Epithelial cell of esophagus (primary cell): ENCODE measurements around the gene UMAD1.
A peak's percentile ranks its signal among the peaks of the same experiment; 100 is the strongest.

Experiments used
- DNase-seq: peaks from one replicate; pipeline ENCODE4 v3.0.0; 2010; ENCODE audit warnings: low read depth
- H3K4me3 ChIP-seq: 2 replicates; pipeline ENCODE4 v1.5.1; 2011; ENCODE audit warnings: mild to moderate bottlenecking, low read length, control low read depth
- CTCF ChIP-seq: IDR thresholded peaks from 2 replicates; pipeline ENCODE4 v1.5.1; 2011; ENCODE audit warnings: low read depth, mild to moderate bottlenecking, low read length, control low read depth, inconsistent platforms; ENCODE audit not compliant: insufficient read depth; ENCODE audit errors: missing control alignments

UMAD1 gene

GRCh38 chr7:7695111-7695817 is 54.7 kb downstream of the UMAD1 start:
- no peak overlapping the region for H3K4me3 ChIP-seq
- DNase-seq, result no peak
- TF ChIP-seq CTCF, result no peak

DNA sequence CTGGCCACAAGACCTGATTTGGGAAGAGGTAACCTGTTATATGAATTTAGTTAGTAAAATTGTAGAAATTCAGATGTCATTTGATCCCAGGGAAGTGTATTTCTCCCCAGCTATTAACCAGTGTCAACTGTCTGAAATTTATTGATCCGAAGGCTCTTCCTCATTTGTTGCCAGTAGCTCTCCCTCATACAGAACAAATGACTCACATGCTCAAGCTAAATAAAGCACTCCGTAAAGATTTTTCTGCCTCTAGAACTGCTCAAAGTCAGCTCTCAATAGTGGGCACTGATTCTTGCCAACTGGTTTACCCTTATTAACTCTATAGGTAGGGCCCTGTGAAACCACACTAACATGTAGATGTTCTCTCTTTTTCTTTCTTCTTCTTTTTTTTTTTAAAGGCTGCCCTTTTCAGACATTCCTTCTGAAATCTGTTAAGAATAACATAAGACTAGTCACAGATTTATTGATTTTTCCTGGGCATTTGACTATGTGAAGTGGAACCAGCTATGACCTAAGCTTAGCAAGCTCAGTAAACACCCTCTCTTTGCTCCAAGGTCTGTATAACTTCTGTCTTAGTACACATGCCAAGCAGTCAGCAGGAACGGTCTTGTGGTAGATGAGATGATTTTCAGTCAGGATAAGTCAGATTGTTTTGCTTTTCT is 56.0 kb downstream of the UMAD1 start:
- H3K4me3 ChIP-seq, result no peak overlapping the region
- no peak for TF ChIP-seq CTCF
- DNase-seq, result peak; percentile 15

GRCh38 chr7:7698930-7699329 is 58.4 kb downstream of the UMAD1 start:
- DNase-seq, result no peak
- no peak for TF ChIP-seq CTCF
- no peak overlapping the region for H3K4me3 ChIP-seq

DNA sequence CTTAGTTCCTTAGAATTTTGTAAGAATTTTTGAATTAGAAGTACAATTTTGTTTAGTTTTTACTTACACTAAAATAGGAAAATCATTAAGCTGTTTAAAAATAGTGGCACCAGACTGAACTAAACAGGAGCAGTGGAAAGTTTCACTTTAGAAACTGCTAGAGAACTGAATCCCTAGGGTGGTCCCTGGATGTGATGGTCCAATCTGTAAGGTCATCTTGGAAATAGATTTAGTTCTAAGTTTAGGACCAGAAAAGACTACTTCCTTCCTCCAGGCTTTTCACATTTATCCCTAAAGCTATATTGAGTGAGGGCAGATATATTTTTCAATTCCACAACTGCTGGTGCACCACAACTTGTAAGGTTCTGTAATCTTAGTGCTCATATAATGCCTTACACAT is 58.8 kb downstream of the UMAD1 start:
- DNase-seq, result no peak
- no peak overlapping the region for H3K4me3 ChIP-seq
- TF ChIP-seq CTCF, result no peak

DNA sequence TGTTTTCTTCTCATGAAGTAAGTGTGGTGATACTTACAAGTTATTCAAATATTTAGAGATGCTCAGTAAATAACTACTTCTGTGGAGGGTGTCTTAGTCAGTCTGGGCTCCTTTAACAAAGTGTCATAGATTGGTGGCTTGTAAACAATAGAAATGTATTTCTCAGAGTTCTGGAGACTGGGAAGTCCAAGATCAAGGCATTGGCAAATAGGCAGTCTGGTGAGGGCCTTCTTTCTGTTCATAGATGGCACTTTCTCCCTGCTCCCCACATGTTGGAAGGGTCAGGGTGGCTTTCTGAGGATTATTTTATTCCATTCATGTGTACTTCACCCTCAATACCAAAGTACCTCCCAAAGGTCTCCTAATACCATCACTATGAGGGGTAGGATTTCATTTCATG is 59.4 kb downstream of the UMAD1 start:
- no peak for TF ChIP-seq CTCF
- H3K4me3 ChIP-seq, result no peak overlapping the region
- no peak for DNase-seq

- no peak for TF ChIP-seq CTCF
- DNase-seq, result no peak
- no peak overlapping the region for H3K4me3 ChIP-seq
Measured at GRCh38 chr7:7701527-7701926, 61.0 kb downstream of the UMAD1 start.

GRCh38 chr7:7702826-7703225 is 62.3 kb downstream of the UMAD1 start:
- no peak for DNase-seq
- no peak for TF ChIP-seq CTCF
- no peak overlapping the region for H3K4me3 ChIP-seq
